HepG2 (cell line): ENCODE measurements around the gene PRR12. TPM values are rescaled to one million over a fixed set of nuclear protein-coding genes. Genes with fewer than 3 reads are reported as not detected.

Source experiments
- AGO2 ChIP-seq: fragments of 200-400 bp; formaldehyde crosslinking; optimal IDR thresholded peaks from 2 replicates; pipeline ENCODE3; 2017; ENCODE audit warnings: mild to moderate bottlenecking, low read depth, low read length, moderate library complexity
- FOXO4 ChIP-seq: sonication (generic); formaldehyde crosslinking; conservative IDR thresholded peaks from 2 replicates; pipeline ENCODE4 v1.8.1; 2023; ENCODE audit warnings: missing genetic modification reagents
- GATAD2A ChIP-seq: IDR thresholded peaks from 2 replicates; pipeline ENCODE4 v1.6.1; 2016
- LCORL ChIP-seq, 2 experiments: fragments of 450-650 bp in 1 of 2; sonication (generic) in 1 of 2; formaldehyde crosslinking in 1 of 2; IDR thresholded peaks; 2 replicates each; pipeline versions ENCODE4 v1.5.0 to v1.6.1; 2017 to 2020; ENCODE audit warnings: antibody characterized with exemption in 1 of 2, missing genetic modification reagents in 1 of 2
- POLR2A ChIP-seq, 2 experiments: IDR thresholded peaks; 2 replicates each; pipeline ENCODE4 v1.6.1; 2011; ENCODE audit warnings: low read depth in 2 of 2, low read length in 2 of 2, mild to moderate bottlenecking in 1 of 2, moderate library complexity in 1 of 2; ENCODE audit not compliant: insufficient read depth in 1 of 2
- SMC3 ChIP-seq: IDR thresholded peaks from 2 replicates; pipeline ENCODE4 v1.6.1; 2011; ENCODE audit warnings: low read length, improper control_type of control experiment
- TOE1 ChIP-seq: sonication (generic); formaldehyde crosslinking; IDR thresholded peaks from 2 replicates; pipeline ENCODE4 v1.4.0; 2020; ENCODE audit warnings: mild to moderate bottlenecking, missing genetic modification reagents
- YEATS2 ChIP-seq: sonication (generic); formaldehyde crosslinking; IDR thresholded peaks from 2 replicates; pipeline ENCODE4 v1.4.0; 2020; ENCODE audit warnings: missing genetic modification reagents, borderline replicate concordance
- ZC3H13 ChIP-seq: sonication (generic); formaldehyde crosslinking; IDR thresholded peaks from 2 replicates; pipeline ENCODE4 v1.8.1; 2023; ENCODE audit warnings: mild to moderate bottlenecking, missing genetic modification reagents, moderate library complexity
- ZC3H4 ChIP-seq: sonication (generic); formaldehyde crosslinking; IDR thresholded peaks from 2 replicates; pipeline ENCODE4 v1.4.0; 2020; ENCODE audit warnings: missing genetic modification reagents, borderline replicate concordance
- ZIK1 ChIP-seq: sonication (generic); formaldehyde crosslinking; IDR thresholded peaks from 2 replicates; pipeline ENCODE4 v1.5.0; 2020; ENCODE audit warnings: mild to moderate bottlenecking, low read depth, missing genetic modification reagents, borderline replicate concordance
- ZMYM4 ChIP-seq: sonication (generic); formaldehyde crosslinking; IDR thresholded peaks from 2 replicates; pipeline ENCODE4 v1.8.1; 2023; ENCODE audit warnings: mild to moderate bottlenecking, missing genetic modification reagents
- ZNF672 ChIP-seq: sonication (generic); formaldehyde crosslinking; IDR thresholded peaks from 2 replicates; pipeline ENCODE4 v1.8.1; 2022; ENCODE audit warnings: missing genetic modification reagents
- ZSCAN12 ChIP-seq: sonication (generic); formaldehyde crosslinking; IDR thresholded peaks from 2 replicates; pipeline ENCODE4 v1.9.0; 2021; ENCODE audit warnings: mild to moderate bottlenecking, missing genetic modification reagents
- polyA plus RNA-seq, 8 experiments: library from polyadenylated mRNA; depleted of rRNA in 3 of 8; stranded (reverse) in 7 of 8; unstranded in 1 of 8; fragments of >200 nt; fragmentation: Illumina TruSeq in 4 of 8; extraction: Trizol in 4 of 8; gene quantifications; 2 replicates each; pipeline versions ENCODE4 v1.2.1 to v1.2.3, GENCODE V29; 2011 to 2016; ENCODE audit warnings: low read depth in 4 of 8, missing spikeins in 1 of 8, mixed read lengths in 1 of 8; ENCODE audit not compliant: insufficient read depth in 1 of 8
- total RNA-seq, 5 experiments: library from RNA; depleted of rRNA; stranded (reverse); fragments of >200 nt; fragmentation: Illumina TruSeq; extraction: Trizol; gene quantifications; 2 replicates each; pipeline ENCODE4 v1.2.3, GENCODE V29; 2016; ENCODE audit warnings: low read depth in 1 of 5
- TF ChIP-seq, protein P1 (sequence below): sonication (generic); formaldehyde crosslinking; IDR thresholded peaks from 2 replicates; pipeline ENCODE4 v1.4.0; 2020; ENCODE audit warnings: missing genetic modification reagents, borderline replicate concordance

The PRR12 gene
- total and polyA plus RNA-seq, 2 of the 13 experiments (the other 11 are each of a cell fraction or from before 2014, with no cell fraction given): 0.62 to 1.5 TPM

- TF ChIP-seq ZNF672 (CRISPR knock-in tag) (no peak), ZMYM4 (CRISPR knock-in tag) (no peak), AGO2 (peak; percentile 88), ZSCAN12 (CRISPR knock-in tag) (no peak), ZC3H4 (CRISPR knock-in tag) (no peak), ZIK1 (CRISPR knock-in tag) (no peak), TOE1 (no peak), POLR2A (IDR thresholded peaks at IDR 0.05; ENCODE audit: insufficient read depth in 1 of 2, low read depth in 2 of 2, low read length in 2 of 2) (0 out of 4 replicates have a peak, but pooled peaks of 1 of the 2 experiments have one; percentile 12), LCORL (IDR thresholded peaks at IDR 0.05) (no peak), LCORL (CRISPR knock-in tag; IDR thresholded peaks at IDR 0.05) (no peak), YEATS2 (CRISPR knock-in tag) (no peak), SMC3 (no peak), ZC3H13 (CRISPR knock-in tag) (peak; percentile 42; the same call in 1 of the 2 replicates), FOXO4 (no peak), GATAD2A (CRISPR knock-in tag) (no peak)
- TF ChIP-seq, protein P1, sequence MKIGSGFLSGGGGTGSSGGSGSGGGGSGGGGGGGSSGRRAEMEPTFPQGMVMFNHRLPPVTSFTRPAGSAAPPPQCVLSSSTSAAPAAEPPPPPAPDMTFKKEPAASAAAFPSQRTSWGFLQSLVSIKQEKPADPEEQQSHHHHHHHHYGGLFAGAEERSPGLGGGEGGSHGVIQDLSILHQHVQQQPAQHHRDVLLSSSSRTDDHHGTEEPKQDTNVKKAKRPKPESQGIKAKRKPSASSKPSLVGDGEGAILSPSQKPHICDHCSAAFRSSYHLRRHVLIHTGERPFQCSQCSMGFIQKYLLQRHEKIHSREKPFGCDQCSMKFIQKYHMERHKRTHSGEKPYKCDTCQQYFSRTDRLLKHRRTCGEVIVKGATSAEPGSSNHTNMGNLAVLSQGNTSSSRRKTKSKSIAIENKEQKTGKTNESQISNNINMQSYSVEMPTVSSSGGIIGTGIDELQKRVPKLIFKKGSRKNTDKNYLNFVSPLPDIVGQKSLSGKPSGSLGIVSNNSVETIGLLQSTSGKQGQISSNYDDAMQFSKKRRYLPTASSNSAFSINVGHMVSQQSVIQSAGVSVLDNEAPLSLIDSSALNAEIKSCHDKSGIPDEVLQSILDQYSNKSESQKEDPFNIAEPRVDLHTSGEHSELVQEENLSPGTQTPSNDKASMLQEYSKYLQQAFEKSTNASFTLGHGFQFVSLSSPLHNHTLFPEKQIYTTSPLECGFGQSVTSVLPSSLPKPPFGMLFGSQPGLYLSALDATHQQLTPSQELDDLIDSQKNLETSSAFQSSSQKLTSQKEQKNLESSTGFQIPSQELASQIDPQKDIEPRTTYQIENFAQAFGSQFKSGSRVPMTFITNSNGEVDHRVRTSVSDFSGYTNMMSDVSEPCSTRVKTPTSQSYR (CRISPR knock-in tag): no peak
Measured at GRCh38 chr19:49601482-49602038, 10.6 kb downstream of the PRR12 start (continued).
